Right lobe of liver (tissue), 6 donors: ENCODE measurements around the gene RGS3. TPM values are rescaled to one million over a fixed set of nuclear protein-coding genes. Genes with fewer than 3 reads are reported as not detected.

Experiments used
- ATAC-seq, 4 donors: fragments of 200-7000 bp; cut with Tn5 transposase; one replicate each; pipeline ENCODE4 v1.9.1; 2020; ENCODE audit warnings: mild to moderate bottlenecking in 4 of 4, moderate library complexity in 4 of 4
- DNase-seq, 3 donors: peaks; one replicate each; pipeline ENCODE4 v3.0.0-alpha.2; 2020
- H3K27ac ChIP-seq, 3 donors: fragments of 200-600 bp; one replicate each; pipeline ENCODE4 v1.8.0; 2022
- H3K27me3 ChIP-seq, 2 donors: fragments of 200-600 bp; one replicate each; pipeline ENCODE4 v1.8.0; 2022
- H3K36me3 ChIP-seq, 4 donors: fragments of 200-600 bp; sonication (generic) in 1 of 4; one replicate each; pipeline versions ENCODE4 v1.5.1 to v1.8.0; 2017 to 2022; ENCODE audit warnings: control low read depth in 1 of 4
- H3K4me1 ChIP-seq, 4 donors: fragments of 200-600 bp; sonication (generic) in 1 of 4; one replicate each; pipeline versions ENCODE4 v1.5.1 to v1.8.0; 2017 to 2022; ENCODE audit warnings: control low read depth in 1 of 4
- H3K4me3 ChIP-seq, 3 donors: fragments of 200-600 bp; one replicate each; pipeline ENCODE4 v1.8.0; 2022
- H3K9me3 ChIP-seq, 4 donors: fragments of 200-600 bp; sonication (generic) in 1 of 4; one replicate each; pipeline versions ENCODE4 v1.5.1 to v1.8.0; 2017 to 2022; ENCODE audit warnings: control low read depth in 1 of 4
- CTCF ChIP-seq, 4 donors: fragments of 200-600 bp in 3 of 4; fragments of 450-650 bp in 1 of 4; IDR thresholded peaks; one replicate each; pipeline versions ENCODE4 v1.5.1 to v1.8.0; 2016 to 2022; ENCODE audit warnings: antibody characterized with exemption in 4 of 4, mild to moderate bottlenecking in 2 of 4
- POLR2A ChIP-seq: fragments of 450-650 bp; IDR thresholded peaks from one replicate; pipeline ENCODE4 v1.6.1; 2017; ENCODE audit warnings: antibody characterized with exemption, mild to moderate bottlenecking
- WGBS: methylation state at CpG from one replicate; pipeline ENCODE4 v1.1.6; 2018; ENCODE audit warnings: low coverage, low lambda C conversion rate; ENCODE audit not compliant: insufficient coverage; ENCODE audit errors: missing lambda C conversion rate; 5-methylcytosine and 5-hydroxymethylcytosine counted together
- intact Hi-C, 2 donors: fragments of 100-400 bp; cut with DNase I; formaldehyde crosslinking; loops; one replicate each; pipeline versions ENCODE4 v1.11.2 to v1.14.1; 2022
- total RNA-seq, 6 experiments: library from RNA; depleted of rRNA in 2 of 6; stranded (reverse); fragments of >200 nt in 2 of 6; fragmentation: NEBNext Ultra II Directional in 3 of 6; extraction: Animal tissue kit (Norgen Biotek cat#: 25700) in 3 of 6; gene quantifications; one replicate each; pipeline versions ENCODE4 v1.1.0 to v1.2.4, GENCODE V29; 2016 to 2023
- donor health status: DM: no; HTN: yes; CAD: no.
- donor health status: DM: no; HTN: no; CAD: no.
- donor health status: DM: no; HTN: no; CAD: no.
- donor health status: DM: no; HTN: yes; CAD: no.
- donor health status: DM: no; HTN: yes; CAD: no.

The RGS3 gene
- total RNA-seq, 6 experiments from 2014 or later, result 19.0 to 60.3 (median 31.0) TPM

DNA sequence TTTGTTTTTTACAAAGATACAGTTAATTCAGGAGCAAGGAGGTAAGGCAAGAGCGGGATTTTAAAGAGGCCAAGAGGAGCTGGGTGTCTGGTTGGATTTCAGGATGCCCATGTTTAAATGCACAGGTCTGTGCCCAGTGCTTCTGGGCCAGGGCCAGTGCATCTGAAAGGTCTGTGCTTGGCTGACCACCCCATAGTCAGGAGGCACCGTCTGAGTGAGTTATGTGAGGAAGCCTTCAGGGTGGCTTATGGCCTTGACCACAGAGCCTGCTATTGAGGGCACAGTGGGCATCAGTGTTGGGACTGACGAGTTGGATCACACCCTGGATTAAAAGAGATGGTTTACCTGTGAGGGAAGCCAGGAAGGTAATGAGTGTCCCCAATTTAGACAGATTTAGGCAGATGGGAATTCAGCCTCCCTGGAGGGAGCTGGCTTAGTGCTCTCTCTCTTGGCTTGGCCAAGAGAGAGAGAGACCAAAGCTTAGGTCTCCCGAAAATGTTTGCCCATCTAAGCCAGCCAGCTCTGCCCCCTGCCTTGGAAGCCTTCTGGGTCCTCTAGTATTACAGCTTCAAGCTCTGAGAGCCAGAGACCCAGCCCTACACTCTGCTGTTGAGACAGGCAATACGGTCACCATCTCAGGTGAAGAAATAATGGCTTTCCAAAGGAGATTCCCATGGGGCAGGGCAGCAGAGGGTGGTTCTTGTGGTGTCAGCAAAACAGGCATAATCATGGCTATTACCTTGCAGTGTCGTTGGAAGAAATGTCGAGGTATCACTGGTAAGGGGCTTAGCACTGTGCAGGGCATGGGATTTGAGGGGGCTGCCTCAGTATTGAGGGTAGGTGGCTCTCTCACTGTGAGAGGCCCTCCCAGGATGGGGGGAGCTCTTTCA lies 68.6 kb downstream of the RGS3 start:
- H3K9me3 ChIP-seq, result no peaks in the 10 kb centered on the region

GRCh38 chr9:113532809-113533190 lies 69.3 kb downstream of the RGS3 start:
- TF ChIP-seq POLR2A (no peak), CTCF (IDR thresholded peaks at IDR 0.05) (no peak)
- no peaks in the 10 kb centered on the region for H3K4me1 ChIP-seq
- DNase-seq (no peak), ATAC-seq (no peak)
- H3K36me3 ChIP-seq, result peaks cover 0 to 40% (median 1%) of the 10 kb centered on the region in 4 donors
- WGBS, result no CpG with 5 or more reads among the region's 3 CpGs
- H3K4me3 ChIP-seq, result no peak overlapping the region
- H3K9me3 ChIP-seq, result no peaks in the 10 kb centered on the region
- no peaks in the 10 kb centered on the region for H3K27me3 ChIP-seq
- intact Hi-C loops, result no loop called here
- no peak overlapping the region for H3K27ac ChIP-seq

More for the DNA sequence above, 68.6 kb downstream of the RGS3 start:
- ATAC-seq (no peak), DNase-seq (no peak)
- 94% methylated on average over 2 of the region's 7 CpGs for WGBS
- Histone ChIP-seq H3K36me3 (peaks cover 0 to 40% (median 1%) of the 10 kb centered on the region in 4 donors), H3K27me3 (no peaks in the 10 kb centered on the region), H3K4me1 (no peaks in the 10 kb centered on the region), H3K4me3 (no peak overlapping the region), H3K27ac (no peak overlapping the region)
- TF ChIP-seq POLR2A, result no peak
- no peak for TF ChIP-seq CTCF (IDR thresholded peaks at IDR 0.05)
- intact Hi-C loops, result no loop called here

DNA sequence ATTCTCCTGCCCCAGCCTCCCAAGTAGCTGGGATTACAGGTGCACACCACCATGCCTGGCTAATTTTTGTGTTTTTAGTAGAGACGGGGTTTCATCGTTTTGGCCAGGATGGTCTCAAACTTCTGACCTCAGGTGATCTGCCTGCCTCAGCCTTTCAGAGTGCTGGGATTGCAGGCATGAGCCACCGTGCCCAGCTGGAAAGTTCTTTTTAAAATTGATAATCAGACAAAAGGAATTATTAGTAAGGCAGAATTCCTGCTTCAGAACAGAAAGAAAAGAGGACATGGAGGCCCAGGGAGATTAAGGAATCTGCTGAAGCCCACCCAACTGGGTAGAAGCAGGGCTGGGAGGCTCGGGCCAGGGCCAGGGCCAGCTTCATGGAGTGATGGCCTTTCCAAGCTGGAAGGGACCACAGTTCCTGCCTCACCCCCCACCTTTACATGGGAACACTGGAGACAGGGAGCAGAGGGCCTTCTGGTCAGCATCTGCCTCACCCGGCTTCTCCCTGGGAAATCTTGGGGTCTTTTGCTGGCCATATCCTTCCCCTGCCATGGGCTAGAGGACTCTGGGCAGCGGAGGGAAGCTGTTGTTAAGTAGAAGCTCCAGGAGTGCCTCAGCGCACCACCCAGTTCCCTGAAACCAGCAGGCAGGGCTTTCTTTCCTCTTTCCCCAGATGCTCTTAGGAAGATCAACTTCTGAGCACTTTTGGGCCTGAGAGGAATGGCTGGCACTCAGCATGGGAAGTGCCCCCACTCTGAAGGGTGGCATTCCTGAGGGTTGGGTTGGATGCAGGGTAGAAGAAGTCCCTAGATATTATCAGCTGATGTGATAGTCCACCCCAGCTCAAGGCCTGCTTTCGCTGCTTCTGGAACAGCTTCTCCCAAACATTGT lies 70.1 kb downstream of the RGS3 start:
- Histone ChIP-seq H3K36me3 (peaks cover 0 to 38% (median 1%) of the 10 kb centered on the region in 4 donors), H3K9me3 (no peaks in the 10 kb centered on the region), H3K4me3 (no peak overlapping the region), H3K4me1 (no peaks in the 10 kb centered on the region), H3K27ac (no peak overlapping the region), H3K27me3 (no peaks in the 10 kb centered on the region)
- no peak for ATAC-seq
- TF ChIP-seq CTCF (IDR thresholded peaks at IDR 0.05) (no peak), POLR2A (no peak)
- intact Hi-C loops, result no loop called here
- DNase-seq, result no peak
- WGBS, result 92% methylated on average over 6 of the region's 8 CpGs

- DNase-seq (no peak), ATAC-seq (no peak)
- Histone ChIP-seq H3K4me3 (no peak overlapping the region), H3K9me3 (no peaks in the 10 kb centered on the region), H3K27me3 (no peaks in the 10 kb centered on the region), H3K4me1 (no peaks in the 10 kb centered on the region), H3K36me3 (peaks cover 0 to 35% (median 1%) of the 10 kb centered on the region in 4 donors), H3K27ac (no peak overlapping the region)
- 86% methylated on average over 2 of the region's 6 CpGs for WGBS
- intact Hi-C loops, result no loop called here
- no peak for TF ChIP-seq POLR2A
- no peak for TF ChIP-seq CTCF (IDR thresholded peaks at IDR 0.05)
Observed at GRCh38 chr9:113535756-113536155, 72.2 kb downstream of the RGS3 start.
